HG02981 (cell line): ENCODE measurements around the gene CAMKK2.
"Not testable (repeated sequence)": the region's sequence is repeated elsewhere in the genome, so short reads cannot be mapped to it uniquely, and the experiment has no call there.

Experiments used
- ATAC-seq: cut with Tn5 transposase; IDR thresholded peaks from one replicate; pipeline ENCODE4 v1.9.1; 2021; ENCODE audit warnings: mild to moderate bottlenecking, moderate library complexity; ENCODE audit not compliant: unreplicated experiment

The CAMKK2 gene

DNA sequence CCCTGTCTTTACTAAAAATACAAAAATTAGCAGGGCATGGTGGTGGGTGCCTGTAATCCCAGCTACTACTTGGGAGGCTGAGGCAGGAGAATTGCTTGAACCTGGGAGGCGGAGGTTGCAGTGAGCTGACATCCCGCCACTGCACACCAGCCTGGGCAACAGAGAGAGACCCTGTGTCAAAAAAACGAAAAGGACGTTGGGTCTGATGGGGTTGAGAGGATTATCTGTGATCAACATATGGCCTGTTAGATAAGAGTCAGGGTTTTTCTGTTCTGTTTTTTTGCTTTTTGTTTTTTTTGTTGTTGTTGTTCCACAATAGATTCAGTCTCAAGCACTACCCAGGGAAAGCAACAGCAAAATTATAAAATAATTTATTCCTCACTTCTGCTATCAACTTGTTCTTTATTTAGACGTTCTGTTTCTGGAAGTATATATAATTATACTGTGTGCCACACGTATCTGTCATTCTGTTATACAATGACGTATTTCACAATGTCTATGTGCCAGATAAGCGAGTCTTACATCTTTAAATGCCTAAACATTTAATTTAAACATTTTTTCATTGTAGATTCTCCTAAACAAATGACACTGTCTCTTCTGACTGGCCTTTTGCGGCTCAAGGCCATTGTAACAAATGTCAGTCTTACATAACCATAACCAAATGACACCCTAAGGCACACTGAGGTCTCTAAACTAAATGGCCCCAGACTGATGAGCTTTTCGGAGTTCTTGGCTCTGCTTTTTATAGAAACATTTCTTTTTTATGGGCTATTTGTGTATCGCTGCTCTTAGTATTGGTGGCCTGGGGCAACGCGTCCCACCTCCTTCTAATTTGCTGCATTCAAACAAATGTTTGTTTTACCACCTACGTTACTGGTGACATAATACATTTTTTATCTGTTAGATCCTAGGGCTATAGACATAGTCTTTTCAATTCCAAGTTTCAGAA lies 93.8 kb downstream of the CAMKK2 start:
- ATAC-seq: no peak

DNA sequence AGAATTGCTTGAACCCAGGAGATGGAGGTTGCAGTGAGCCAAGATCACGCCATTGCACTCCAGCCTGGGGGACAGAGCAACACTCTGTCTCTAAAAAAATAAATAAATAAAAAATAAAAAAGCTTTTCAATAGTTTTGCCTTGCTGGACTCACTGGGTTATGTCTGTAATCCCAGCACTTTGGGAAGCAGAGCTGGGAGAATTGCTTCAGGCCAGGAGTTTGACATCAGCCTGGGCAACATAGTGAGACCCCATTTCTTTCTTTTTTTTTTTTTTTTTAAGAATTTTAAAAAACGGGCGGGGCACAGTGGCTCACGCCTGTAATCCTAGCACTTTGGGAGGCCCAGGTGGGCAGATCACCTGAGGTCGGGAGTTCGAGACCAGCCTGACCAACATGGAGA lies 95.4 kb downstream of the CAMKK2 start:
- ATAC-seq: not testable (repeated sequence)

DNA sequence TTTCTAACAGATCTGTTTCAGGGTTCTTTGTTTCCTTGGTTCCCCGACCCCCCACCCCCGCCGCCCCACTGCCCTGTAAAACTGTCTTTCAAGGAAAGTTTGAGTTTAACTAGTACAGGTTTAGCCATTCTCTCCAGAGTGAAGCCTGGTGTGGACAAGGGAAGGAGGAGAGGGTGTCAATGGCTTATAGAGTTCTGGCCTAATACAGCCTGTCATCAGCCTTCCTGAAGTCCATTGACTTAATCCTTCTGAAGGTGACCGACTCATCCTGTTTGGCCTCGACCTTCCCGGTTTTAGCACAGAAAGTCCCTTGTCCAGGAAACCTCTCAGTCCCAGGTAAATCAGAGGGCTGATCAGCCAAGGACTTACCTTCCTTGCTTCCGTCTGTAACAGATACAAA lies 97.6 kb downstream of the CAMKK2 start:
- no peak for ATAC-seq

DNA sequence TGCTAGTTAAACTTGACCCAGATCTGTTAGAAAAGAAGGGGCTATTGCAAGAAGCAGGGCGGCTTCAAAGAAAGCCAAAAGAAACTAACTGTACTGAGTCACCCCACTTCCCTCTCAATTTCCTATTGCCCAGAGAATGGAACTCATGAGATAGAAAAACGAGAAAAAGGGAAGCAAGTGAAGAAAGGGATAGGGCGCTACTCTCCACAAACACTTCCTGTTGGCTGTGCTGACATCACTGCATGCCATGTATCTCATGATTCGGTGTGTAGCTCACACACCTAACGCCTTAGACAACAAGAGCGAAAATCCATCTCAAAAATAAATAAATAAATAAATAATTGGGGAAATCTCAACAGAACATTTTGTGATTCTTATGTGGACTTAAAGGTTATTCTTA lies 99.6 kb downstream of the CAMKK2 start:
- no peak for ATAC-seq

DNA sequence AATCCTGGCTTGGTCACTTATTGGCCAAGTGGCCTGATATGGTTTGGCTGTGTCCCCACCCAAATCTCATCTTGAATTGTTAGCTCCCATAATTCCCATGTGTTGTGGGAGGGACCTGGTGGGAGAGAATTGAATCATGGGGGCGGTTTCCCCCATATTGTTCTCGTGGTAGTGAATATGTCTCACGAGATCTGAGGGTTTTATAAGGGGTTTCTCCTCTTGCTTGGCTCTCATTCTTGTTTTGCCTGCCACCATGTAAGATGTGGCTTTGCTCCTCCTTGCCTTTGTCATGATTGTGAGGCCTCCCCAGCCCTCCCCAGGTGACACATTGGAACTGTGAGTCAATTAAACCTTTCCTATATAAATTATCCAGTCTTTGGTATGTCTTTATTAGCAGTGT lies 105.4 kb downstream of the CAMKK2 start:
- no peak for ATAC-seq

DNA sequence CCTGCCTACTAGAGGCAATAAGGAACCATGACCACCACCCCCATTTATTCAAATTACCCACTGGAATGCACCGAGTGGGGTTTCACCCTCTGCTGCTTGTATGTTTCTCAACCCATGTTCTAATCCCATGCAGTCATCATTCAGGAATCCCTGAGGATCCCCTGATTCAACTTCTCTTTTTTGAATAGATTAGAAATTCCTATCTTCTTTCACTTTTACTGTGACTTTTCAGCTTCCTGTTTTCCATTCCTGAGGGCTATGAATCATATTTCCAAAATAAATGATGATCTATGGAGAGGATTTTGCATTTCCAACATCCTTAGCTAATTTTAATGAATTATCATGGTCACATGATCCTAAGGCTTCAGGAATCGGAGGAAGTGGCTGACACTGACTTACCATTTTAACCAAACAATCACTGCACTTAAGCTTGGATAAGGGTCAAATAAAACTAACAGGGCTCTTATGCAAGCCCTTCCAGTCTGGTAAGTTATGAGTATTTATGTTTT lies 105.9 kb downstream of the CAMKK2 start:
- no peak for ATAC-seq

DNA sequence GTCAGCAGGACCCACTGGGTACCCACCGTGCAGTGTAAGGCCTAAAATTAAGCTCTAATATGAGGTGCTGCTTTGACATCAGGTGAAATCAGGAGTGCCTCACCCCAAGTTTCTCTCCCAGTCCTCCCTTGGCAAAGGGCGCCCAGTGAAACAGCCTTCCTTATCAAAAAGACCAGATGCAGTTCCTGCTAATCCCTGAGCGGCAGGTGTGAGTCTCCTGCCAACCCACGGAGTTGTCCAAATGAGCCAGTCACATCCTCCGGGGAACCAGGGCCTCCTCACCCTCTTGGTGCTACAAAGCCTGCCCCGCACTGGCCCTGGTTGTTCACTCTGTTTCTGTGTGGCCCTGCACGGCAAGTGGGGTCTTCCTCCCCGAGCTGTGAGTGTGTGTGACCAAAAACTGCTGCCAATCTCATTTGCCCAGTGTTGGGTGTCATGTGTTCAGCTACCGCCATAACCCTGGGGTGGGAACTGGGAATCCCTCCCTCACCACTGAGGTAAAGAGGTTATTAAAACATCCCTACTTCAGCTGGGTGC lies 106.8 kb downstream of the CAMKK2 start:
- no peak for ATAC-seq

DNA sequence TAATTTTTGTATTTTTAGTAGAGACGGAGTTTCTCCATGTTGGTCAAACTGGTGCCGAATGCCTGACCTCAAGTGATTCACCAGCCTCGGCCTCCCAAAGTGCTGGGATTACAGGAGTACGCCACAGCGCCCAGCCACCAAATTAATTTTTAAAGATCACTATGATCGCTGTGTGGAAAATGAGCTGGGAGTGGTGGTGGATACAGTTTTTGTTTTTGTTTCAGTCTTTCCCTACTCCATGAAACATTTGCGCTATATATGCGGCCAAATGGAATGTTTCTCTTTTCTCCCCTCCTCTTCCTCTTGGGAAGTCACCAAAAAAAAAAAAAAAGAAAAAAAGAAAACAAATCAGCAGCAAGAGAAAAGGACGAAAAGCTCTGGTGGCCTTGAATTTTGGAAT lies 107.4 kb downstream of the CAMKK2 start:
- no peak for ATAC-seq

DNA sequence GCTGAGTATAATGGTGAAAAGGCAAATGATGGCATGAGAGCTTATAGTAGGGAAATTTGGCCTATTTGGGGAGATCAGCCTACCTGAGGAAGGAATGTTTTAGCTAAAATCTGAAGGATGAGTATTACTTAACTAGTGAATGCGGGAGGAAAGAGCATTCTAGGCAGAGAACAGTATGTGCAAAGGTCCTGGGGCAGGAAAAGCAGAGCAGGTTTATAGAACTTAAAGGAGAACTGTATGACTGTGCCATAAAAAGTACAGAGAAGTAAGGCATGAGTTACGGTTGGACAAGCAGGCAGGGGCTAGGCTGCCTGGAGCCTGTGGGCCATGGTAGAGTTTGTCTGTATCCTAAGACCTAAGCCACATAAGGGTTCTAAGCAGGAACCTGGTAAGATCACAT lies 108.3 kb downstream of the CAMKK2 start:
- ATAC-seq: no peak
